Stimulated activated CD4-positive, alpha-beta T cell treated with anti-CD3 and anti-CD28 coated beads, TNF-alpha, amount 100 ng/mL, for 1 hour (primary cell): Measurements from ENCODE around the gene BRINP2.
"Not testable (repeated sequence)": the region's sequence is repeated elsewhere in the genome, so short reads cannot be mapped to it uniquely, and the experiment has no call there.

Source experiments
- DNase-seq, 3 donors: peaks; one replicate each; pipeline ENCODE4 v3.0.0-alpha.2; 2020; ENCODE audit warnings: low read depth in 3 of 3, low spot score in 1 of 3

Gene BRINP2

DNA sequence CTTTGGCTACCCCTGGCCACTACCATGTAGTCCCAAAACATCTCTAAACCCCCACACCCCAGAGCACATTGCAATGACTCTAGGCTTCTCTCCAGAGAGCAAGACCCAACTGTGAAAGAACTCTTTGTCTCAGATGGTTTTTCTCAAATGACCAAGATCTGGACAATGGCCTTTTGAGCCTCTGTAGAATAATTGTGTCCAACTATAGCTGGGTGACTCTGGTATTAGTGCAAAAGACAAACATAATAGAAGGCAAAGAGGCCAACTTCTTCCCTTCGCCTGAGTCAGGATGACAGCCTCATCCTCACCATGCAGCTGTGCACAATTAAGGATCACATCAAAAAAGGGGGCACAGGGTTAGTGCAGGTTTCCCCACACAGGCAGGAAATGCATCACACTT, 139.6 kb downstream of the BRINP2 start:
- DNase-seq: no peak

DNA sequence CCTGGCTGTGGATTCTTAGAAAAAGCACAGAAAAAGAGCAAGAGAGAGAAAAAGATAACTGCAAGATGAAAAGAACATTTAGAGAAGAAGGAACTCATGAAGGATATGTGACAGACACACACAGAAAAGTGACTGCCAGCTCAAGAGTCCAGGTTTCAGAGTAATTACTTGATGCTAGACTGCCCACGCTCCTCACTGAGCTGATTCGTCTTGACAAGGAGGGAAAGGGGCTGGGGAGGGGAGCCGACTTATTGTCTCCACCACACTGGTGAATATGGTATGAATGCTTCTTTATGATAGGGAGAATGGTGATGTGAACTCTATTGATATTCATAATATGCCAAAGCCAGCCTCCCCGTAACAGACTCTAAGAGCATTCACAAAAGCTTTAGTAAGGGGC, 140.4 kb downstream of the BRINP2 start:
- no peak for DNase-seq

DNA sequence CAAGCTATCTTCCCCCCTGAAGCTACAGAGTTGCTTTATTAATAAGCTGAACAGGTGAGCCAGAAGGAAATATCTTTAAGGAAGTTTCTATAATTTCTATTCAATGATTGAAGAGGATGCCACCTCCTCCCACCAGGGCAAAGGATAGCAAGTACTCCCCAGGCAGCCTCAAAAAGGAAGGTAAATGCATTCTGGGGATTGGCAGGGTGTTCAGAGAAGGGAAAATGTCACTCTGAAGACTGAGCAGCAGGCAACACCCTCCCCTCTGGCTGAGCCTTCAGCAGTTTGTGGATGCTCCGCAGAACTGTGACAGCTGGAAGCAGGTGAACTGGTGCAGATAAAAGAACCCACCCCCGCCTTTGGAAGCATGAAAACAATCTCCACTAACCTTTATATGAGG, 140.8 kb downstream of the BRINP2 start:
- DNase-seq: no peak

DNA sequence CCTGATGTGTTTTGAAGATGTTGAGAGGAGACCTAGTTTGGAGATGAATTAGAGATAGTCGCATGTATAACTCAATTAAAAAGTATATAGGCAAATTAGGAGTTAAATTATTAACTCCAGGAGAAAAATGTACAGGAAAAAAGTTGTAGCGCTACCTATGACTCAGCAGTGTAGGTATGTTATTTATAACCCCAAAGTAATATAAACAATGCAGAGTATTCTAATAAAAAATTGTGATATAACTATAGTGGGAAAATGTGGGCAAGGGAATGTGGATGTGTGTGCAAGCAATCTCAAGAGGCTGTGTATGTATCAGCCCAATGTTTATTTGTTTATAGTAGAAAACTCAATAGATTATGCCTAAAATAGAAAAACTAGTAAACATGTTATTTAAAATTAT, 144.5 kb downstream of the BRINP2 start:
- no peak for DNase-seq

DNA sequence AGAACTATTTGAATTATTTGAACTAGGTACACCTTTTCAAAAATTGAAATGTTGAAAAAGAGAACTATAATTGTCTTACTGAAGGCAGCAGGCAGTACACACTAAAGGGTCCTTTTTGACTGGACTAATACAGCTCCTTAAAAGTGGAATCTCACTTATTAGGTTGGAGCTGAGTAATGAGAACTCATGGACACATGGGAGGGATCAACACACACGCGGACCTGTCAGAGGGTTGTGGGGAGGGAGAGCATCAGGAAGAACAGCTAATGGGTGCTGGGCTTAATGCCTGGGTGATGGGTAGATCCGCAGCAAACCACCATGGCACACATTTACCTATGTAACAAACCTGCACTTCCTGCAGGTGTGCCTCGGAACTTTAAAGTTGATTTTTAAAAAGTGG, 145.0 kb downstream of the BRINP2 start:
- DNase-seq: no peak

DNA sequence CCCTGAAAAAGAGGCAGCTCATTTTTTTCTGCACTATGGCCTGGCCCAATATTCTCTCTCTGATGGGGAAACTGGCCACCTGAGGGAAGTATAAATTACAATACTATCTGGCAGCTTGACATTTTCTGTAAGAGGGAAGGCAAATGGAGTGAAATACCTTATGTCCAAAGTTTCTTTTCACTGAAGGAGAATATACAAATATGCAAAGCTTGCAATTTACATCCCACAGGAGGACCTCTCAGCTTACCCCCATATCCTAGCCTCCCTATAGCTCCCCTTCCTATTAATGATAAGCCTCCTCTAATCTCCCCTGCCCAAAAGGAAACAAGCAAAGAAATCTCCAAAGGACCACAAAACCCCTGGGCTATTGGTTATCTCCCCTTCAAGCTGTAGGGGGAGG, 150.7 kb downstream of the BRINP2 start:
- DNase-seq: not testable (repeated sequence)

DNA sequence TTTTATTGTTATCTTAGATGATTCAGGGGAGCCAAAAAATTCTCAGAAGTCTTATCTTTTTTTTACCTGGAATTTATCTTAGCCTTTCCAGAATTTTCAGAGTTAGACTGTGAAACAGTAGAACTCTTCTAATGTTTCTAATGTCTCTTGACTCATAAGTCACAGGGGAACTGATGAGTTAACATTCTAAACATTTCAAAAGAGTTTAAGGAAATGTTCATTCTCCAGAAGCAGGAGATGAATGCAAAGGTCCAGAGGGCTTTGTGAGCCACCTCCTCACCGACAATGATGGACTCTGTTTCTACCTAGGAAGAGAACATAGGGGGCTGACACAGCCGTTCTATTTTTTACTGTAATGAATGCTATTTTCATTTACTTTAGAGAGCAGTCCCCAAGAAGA, 157.5 kb downstream of the BRINP2 start:
- DNase-seq: no peak

DNA sequence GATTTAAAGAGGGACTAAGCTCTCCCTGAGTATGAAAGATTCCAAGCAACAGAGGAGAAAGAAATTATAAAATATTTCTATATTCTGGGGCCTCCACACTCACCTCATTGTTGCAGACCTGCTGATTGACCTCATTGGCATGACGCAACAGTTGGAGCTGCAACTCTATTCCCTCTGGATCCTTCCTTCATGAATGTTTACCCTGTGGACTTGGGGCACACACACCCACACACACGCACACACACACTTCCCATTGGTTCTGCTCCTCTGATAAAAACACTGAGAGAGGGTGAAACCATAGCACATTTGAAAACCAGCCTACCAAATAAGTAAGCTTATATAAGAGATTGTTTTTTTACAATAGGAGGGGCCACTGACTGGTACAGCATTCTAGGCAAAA, 159.1 kb downstream of the BRINP2 start:
- DNase-seq: no peak
